Hematopoietic multipotent progenitor cell treated with erythropoietin and hydrocortisone succinate and interleukin-3 and kit ligand, for 17 days (in vitro differentiated cells): ENCODE measurements around the gene EDN2.

Experiments
- DNase-seq: peaks from one replicate; pipeline ENCODE4 v3.0.0-alpha.2; 2015; ENCODE audit warnings: low spot score

EDN2 gene

GRCh38 chr1:41484402-41485241 is at the start of gene EDN2:
Gene EDN2, minus strand, starts transcription at chr1:41484683. Its CDS starts 82 bp downstream, at chr1:41484601.
- DNase-seq: no peak

DNA sequence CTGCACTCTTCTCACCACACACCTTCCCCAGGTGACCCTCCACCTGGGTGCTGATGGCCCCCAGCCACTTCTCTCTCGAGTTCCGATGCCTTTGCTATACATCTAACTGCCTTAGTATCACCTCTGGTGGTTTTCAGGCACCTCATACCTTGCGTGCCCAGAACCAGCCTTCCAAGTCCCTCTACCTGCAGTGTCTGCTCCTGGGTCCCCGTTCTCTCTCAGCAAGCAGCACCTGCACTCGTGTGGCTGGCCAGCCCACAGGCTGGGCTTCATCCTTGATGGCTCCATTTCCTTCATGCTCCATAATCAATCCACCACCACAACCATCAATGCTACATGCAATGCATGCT is 49.2 kb upstream of the EDN2 start:
- no peak for DNase-seq

GRCh38 chr1:41533016-41533730 is 48.7 kb upstream of the EDN2 start:
- DNase-seq: no peak

GRCh38 chr1:41532206-41532975 is 47.9 kb upstream of the EDN2 start:
- DNase-seq: no peak

DNA sequence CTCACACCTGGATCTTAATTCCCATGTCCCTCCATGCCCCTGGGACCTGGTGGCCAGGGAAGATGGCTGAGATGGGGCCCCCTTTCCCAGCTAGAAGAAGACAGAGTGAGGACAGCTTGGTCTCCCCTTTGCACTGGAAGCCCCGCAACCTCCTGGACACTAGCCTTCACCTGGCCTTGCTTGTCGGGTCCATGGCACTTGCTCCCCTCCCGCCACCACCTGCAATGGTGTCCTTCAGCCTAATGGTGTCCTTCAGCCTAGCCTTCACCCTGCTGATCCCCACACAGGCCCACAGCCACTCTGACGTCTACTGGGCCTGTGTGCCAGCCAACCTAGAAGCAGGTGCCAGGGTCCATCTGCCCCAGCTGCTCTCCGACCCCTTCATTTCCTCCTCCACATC is 45.9 kb upstream of the EDN2 start:
- DNase-seq: no peak

GRCh38 chr1:41529621-41530395 is 45.3 kb upstream of the EDN2 start:
- no peak for DNase-seq

DNA sequence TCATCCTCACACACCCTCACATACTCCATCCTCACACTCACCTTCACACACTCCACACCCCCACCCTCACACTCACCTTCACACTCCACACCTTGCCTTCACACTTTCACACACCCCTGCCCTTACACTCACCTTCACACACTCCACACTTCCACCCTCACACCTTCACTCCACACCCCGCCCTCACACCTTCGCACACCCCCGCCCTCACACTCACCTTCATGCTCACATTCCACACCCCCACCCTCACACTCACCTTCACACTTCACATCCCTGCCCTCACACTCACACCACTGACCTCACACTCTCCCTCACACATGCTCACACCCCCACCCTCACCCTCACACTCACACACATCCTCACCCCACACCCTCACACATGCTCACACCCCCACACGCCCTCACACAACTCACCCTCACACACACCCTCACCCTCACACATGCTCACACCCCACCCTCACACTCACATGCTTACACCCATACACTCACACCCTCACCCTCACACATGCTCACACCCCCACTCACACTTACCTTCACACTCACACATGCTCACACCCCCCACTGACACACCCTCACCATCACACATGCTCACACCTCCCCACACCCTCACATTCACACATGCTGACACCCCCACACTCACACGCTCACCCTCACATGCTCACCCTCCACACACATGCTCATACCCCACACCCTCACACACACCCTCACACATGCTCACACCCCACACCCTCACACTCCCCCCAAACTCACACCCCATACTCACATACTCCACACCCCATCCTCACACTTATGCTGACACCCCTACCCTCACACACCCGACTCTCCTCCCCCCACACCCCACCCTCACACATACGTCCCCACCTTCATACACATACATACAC is 44.5 kb upstream of the EDN2 start:
- no peak for DNase-seq

GRCh38 chr1:41528106-41528505 is 43.6 kb upstream of the EDN2 start:
- no peak for DNase-seq

DNA sequence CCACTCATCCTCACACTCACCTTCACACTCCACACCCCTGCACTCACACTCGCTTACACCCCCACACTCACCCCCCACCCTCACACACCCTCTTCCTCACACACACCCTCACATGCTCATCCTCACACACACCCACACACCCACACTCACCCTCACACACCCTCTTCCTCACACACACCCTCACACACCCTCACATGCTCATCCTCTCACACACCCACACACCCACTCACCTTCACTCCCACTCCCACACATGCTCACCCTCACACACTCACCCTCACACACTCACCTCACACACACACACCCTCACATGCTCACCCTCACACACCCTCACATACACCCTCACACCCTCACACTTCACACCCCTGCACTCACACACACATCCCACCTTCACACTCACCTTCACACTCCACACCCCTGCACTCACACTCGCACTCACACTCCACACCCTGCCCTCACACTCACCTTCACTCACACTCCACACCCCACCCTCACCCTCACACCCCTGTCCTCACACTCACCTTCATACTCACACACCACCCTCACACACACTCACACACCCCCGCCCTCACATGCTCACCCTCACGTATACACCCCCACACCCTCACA is 42.6 kb upstream of the EDN2 start:
- no peak for DNase-seq

DNA sequence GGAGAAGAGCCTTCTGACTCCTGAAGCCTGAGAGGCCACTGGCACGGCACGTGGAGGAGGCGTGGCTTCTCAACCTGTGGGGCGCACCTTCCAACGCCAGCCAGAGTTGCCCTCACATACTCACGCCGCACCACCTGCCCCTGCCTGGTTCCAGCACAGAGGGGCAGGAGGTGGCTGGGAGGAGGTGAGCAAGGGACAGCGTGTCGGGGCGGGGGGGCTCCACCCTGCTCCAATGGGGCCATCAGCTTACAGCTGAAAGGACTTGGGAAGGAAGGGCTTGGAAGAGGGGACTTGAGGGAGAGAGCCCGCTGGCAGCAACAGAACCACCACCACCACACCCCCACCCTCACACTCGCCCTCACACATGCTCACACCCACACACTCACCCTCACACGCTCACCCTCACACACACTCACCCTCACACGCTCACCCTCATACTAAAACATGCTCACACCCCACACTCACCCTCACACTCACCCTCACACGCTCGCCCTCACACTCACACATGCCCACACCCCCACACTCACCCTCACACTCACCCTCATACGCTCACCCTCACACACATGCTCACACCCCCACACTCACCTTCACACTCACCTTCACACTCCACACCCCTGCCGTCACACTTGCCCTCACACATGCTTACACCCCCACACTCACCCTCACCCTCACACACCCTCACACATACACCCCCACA is 41.6 kb upstream of the EDN2 start:
- no peak for DNase-seq

GRCh38 chr1:41524676-41525675 is 40.5 kb upstream of the EDN2 start:
- DNase-seq: no peak

DNA sequence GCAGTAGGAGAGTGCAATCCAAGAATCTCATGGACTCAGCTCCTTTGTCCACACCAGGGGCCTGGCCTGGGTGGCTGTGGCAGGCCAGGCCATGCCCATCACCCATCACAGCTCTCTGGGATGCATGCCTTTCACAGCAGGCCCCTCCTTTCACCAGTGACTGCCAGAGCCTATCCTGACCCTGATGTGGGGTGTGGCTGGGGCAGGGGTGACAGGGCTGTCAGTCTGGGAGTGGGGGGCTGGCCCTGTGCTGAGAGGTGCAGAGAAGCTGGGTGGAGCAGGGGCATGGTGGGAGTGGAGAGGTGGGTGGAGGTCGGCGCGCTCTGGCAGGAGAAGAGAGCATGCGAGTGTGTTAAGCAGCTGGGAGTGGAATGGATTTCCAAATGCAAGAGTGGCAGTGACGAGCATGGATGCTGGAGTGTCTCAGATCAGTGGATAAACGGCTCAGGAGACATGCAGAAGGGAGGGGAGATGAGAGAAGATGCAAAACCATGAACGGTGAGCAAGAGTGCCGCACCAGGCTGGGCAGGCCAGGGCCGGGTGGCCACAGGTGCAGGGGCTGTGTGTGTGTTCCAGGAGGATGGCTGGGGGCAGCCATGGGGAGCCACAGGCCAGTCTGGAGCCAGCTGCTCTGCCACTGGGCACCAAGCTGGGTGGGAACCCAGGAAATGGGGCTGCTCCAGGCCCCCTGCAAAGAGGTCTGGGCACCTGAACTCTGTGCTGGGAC is 39.6 kb upstream of the EDN2 start:
- DNase-seq: no peak

GRCh38 chr1:41523071-41523470 is 38.6 kb upstream of the EDN2 start:
- no peak for DNase-seq

DNA sequence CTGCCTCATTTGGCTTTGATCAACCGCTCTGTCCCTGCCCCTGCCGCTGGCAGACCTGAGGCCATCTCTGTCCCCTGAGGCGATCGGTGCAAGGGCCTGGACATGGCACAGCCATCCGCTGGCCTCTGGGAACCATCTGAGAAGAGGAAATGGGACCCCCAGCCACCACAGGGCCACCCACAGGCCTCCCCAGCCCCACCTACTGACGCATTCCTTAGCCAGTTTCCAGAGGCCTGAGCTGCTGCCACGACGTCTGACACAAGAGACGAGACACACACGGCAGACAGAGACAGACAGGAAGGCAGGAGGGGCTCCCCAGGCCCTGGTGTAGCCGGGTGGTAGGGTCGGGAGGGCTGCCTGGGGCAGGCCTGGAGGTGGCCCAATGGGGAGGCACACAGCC is 37.3 kb upstream of the EDN2 start:
- DNase-seq: no peak

GRCh38 chr1:41520951-41521752 is 36.7 kb upstream of the EDN2 start:
- DNase-seq: no peak

- DNase-seq: no peak
Measured at GRCh38 chr1:41519667-41520066, 35.2 kb upstream of the EDN2 start.

DNA sequence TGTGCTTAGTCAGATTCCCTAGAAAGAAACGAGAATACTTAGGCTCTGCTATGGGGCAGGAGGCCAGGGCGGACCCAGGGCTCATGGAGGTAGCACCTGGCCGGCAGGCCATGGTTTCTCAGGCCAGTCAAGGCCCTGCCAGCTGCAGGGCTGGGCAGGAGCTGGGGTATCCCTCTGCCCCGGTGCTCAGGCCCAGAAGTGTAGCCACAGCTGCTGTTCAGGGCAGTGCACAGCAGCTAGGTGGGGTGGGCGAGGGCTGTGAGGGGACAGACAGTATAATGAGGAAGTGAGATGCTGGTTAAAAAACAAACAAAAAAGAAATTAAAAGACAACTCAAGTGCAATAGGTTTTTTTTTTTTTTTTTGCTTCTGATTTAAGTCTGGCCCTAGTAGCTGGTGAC is 34.0 kb upstream of the EDN2 start:
- DNase-seq: no peak
